ENCODE measurements around the gene CUBN.
"Not testable (repeated sequence)": the region's sequence is repeated elsewhere in the genome, so short reads cannot be mapped to it uniquely, and the experiment has no call there.

The CUBN gene

GRCh38 chr10:17019696-17020095, 109.9 kb downstream of the CUBN start:
- H3K27ac ChIP-seq (replicated peaks), result no peak overlapping the region
- H3K27me3 ChIP-seq (ENCODE audit: insufficient read depth, poor library complexity, severe bottlenecking), result no peaks in the 10 kb centered on the region
- H3K4me3 ChIP-seq (replicated peaks; ENCODE audit: insufficient read depth, low read length), result no peak overlapping the region
- TF ChIP-seq REST (IDR thresholded peaks at IDR 0.05; ENCODE audit: insufficient replicate concordance, low read depth), result no peak
- TF ChIP-seq GABPA (IDR thresholded peaks at IDR 0.05; ENCODE audit: low read depth), result no peak
- no peak for TF ChIP-seq SPI1 (IDR thresholded peaks at IDR 0.05; ENCODE audit: borderline replicate concordance, low read depth)
- TF ChIP-seq POLR2AphosphoS5 (IDR thresholded peaks at IDR 0.05; ENCODE audit: low read depth), result no peak
- TF ChIP-seq CTCF (IDR thresholded peaks at IDR 0.05; ENCODE audit: insufficient read depth, low read length), result no peak
- DNase-seq (ENCODE audit: low read depth in 1 of 2, low spot score in 1 of 2), result no peak

- not testable (repeated sequence) for DNase-seq (ENCODE audit: low read depth in 1 of 2, low spot score in 1 of 2); H3K27ac ChIP-seq (replicated peaks); H3K4me3 ChIP-seq (replicated peaks; ENCODE audit: insufficient read depth, low read length); H3K27me3 ChIP-seq (ENCODE audit: insufficient read depth, poor library complexity, severe bottlenecking)
These were observed 116.3 kb downstream of the CUBN start for GRCh38 chr10:17013131-17013983.

GRCh38 chr10:17012731-17013130, 116.9 kb downstream of the CUBN start:
- not testable (repeated sequence) for H3K4me3 ChIP-seq (replicated peaks; ENCODE audit: insufficient read depth, low read length); H3K27ac ChIP-seq (replicated peaks); DNase-seq (ENCODE audit: low read depth in 1 of 2, low spot score in 1 of 2); H3K27me3 ChIP-seq (ENCODE audit: insufficient read depth, poor library complexity, severe bottlenecking)

- no peak overlapping the region for H3K27ac ChIP-seq (replicated peaks)
- no peak for DNase-seq (ENCODE audit: low read depth in 1 of 2, low spot score in 1 of 2)
- H3K4me3 ChIP-seq (replicated peaks; ENCODE audit: insufficient read depth, low read length), result no peak overlapping the region
- no peaks in the 10 kb centered on the region for H3K27me3 ChIP-seq (ENCODE audit: insufficient read depth, poor library complexity, severe bottlenecking)
- TF ChIP-seq POLR2AphosphoS5 (IDR thresholded peaks at IDR 0.05; ENCODE audit: low read depth), result no peak
- no peak for TF ChIP-seq CTCF (IDR thresholded peaks at IDR 0.05; ENCODE audit: insufficient read depth, low read length)
- TF ChIP-seq GABPA (IDR thresholded peaks at IDR 0.05; ENCODE audit: low read depth), result no peak
- no peak for TF ChIP-seq REST (IDR thresholded peaks at IDR 0.05; ENCODE audit: insufficient replicate concordance, low read depth)
- no peak for TF ChIP-seq SPI1 (IDR thresholded peaks at IDR 0.05; ENCODE audit: borderline replicate concordance, low read depth)
These were observed 119.1 kb downstream of the CUBN start for GRCh38 chr10:17010363-17011145.
